HG03457 (cell line): ENCODE results near the gene NAP1L1.
"Not testable (repeated sequence)": the region's sequence is repeated elsewhere in the genome, so short reads cannot be mapped to it uniquely, and the experiment has no call there.

ENCODE experiments used
- ATAC-seq: cut with Tn5 transposase; IDR thresholded peaks from one replicate; pipeline ENCODE4 v1.9.1; 2021; ENCODE audit warnings: moderate number of reproducible peaks; ENCODE audit not compliant: unreplicated experiment

NAP1L1 gene

DNA sequence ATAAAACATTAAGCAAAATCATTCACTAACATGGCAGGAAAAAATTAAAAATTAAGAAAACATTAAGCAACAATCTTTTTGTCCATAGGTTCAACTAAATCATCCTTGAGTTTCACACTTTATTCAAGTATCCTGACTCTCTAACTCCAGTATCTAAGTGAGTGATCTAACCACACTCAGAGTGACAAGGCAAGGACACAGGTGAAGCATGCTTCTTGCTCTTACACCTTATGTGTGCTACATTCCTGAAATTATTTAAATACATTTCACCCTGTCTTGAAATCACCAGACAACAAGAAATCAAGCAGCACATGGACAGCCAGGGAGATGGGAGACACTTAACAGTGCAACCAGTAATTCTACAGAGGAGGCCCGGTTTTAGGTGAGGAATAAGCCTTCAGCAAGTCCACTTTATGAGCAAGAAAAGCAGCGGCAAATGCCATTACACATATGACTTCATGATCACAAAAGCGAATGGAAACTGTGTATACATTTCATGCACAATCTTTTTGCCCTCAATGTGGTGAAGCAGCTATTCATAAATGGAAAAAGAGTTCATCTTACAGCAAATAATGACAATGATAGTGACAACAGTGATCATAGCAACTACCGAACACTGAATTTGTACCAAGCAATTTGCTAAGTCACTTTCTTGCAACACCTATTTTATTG is 90.3 kb downstream of the NAP1L1 start:
- ATAC-seq, result no peak

DNA sequence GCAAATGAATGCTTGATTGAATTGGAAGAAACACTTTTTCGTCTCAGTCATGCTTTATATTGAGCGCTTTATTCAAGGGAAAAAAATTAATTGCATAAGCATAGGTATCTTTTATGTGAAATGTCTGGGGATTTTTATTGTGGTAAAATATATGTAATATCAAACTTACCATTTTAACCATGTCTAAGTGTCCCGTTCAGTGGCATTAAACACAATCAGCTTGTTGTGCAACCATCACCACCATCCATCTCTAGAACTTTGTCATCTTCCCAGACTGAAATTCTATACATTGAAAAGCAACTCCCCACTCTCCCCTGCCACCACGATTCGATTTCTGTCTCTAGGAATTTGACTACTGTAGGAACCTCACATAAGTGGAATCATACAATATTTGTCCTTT is 92.7 kb downstream of the NAP1L1 start:
- ATAC-seq, result no peak

DNA sequence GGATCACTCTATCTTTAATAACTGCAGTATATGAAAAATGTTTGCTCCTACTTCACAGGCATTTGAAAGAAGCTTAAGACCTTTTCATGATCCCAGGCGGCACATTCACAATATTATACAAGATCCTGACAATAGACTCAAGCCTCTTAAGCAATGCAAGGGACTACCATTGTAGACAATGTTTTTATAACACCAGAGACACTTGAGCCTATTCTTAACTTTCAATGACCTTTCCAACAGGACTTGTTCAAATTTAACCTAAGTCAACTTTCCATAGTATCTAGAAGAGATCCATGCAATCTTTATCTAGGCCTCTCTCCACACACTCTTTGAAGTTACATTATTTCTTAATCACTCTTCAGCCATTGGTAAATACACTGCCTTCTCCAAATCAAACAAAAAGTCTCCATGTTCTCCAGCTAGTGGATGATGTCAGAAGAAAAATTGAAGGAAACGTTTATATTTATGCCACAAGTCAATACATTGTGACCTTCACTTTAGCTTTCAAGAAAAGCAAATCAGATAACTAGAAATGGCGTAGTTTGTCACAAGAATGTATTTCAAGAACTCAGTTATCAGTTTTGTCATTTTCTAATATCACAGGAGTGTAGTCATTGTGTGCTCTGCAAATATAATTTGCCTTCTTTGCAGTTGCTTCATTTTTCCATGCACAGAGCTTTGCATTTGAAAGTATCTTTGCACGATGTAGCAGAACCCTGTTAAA is 94.1 kb downstream of the NAP1L1 start:
- no peak for ATAC-seq

- ATAC-seq, result not testable (repeated sequence)
Measured at GRCh38 chr12:75987709-75988108, 96.8 kb downstream of the NAP1L1 start.
